Hematopoietic multipotent progenitor cell (in vitro differentiated cells): Measurements from ENCODE around the gene CDHR3. TPM values are rescaled to one million over a fixed set of nuclear protein-coding genes. Genes with fewer than 3 reads are reported as not detected.

Experiments
- DNase-seq, 3 donors: peaks; one replicate each; pipeline ENCODE4 v3.0.0-alpha.2; 2011 to 2015; ENCODE audit warnings: low read depth in 2 of 3, low spot score in 2 of 3
- total RNA-seq: library from RNA; depleted of rRNA; stranded (reverse); fragments of >200 nt; gene quantifications from one replicate; pipeline ENCODE4 v1.2.3, GENCODE V29; 2012

The CDHR3 gene
- total RNA-seq, 1 donor, result not detected

DNA sequence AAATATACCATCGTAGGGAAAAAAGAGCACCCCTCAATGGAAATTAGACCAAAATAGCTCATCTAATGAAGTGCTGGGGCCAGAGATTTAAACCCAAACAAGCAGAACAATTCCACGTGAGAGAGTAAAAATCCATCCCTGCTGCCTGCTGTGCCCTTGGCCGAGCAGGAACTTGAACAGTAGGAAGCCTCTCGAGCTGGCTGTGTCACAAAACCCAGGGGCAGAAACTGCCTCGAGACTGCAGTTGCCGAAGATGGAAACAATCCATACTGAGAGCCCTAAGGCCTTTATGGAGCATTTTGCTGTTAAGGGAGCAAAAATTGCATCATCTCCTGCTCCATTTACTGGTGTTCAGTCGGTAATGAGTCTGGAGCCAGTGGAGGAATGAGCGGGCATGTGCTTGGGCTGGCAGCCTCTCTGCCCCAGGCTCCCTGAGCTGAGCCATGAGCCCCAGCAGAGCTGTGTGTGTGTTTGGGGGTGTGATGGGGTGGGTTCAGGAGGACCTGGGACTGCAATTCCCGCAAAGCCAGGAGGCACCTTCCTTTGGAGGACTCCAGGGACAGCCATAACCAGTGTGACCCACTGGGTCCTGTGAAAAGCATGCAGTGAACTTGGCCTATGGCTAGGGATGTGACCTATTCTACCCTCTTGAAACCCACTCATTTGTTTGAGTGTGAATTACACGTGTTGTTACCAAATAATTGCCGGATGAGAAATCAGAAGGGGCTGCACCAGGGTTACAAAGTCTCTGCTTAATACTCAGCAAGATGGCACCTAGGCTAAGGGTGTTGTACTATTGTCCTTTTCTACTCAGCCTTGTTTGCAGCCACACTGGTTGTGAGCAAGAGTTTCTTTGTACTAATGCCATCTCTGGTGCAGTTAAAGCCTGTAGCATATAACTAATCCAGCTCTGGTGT is 58.3 kb downstream of the CDHR3 start:
- DNase-seq, result no peak

DNA sequence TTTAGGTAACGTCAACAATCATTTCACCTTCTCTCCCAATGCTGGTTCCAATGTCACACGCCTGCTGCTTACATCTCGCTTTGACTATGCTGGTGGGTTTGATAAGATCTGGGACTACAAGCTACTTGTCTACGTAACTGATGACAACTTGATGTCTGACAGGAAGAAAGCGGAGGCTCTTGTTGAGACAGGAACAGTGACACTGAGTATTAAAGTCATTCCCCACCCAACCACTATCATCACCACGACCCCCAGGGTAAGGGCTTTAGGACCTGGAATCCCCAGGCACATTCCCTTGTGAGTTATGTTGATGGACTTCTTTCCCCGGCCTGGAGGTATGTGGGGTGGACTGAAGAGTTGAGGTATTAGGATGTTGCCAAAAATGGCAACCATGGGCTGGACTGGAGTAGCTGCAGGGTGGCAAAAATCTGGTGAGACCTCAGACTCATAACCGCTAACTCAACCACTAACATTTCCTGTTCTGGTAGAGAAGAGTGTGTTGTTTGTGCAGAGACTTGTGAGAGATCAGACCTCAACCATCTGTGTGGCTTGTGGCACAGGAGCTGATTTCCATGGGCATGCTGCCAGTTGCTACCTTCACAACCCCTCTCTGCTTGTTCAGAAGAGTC is 59.2 kb downstream of the CDHR3 start:
- peak; percentile 58 to 80 (median 79) for DNase-seq

- no peak for DNase-seq
These were observed 60.6 kb downstream of the CDHR3 start for GRCh38 chr7:106023369-106024322.

GRCh38 chr7:106026101-106026500 is 63.0 kb downstream of the CDHR3 start:
- DNase-seq, result no peak

- DNase-seq, result no peak
These were observed 66.4 kb downstream of the CDHR3 start for GRCh38 chr7:106029451-106029850.

GRCh38 chr7:106029941-106030340 is 66.9 kb downstream of the CDHR3 start:
- no peak for DNase-seq

GRCh38 chr7:106031300-106032035 is 68.4 kb downstream of the CDHR3 start:
- DNase-seq, result peak in 2 of 3 donors; percentile 34 to 72

DNA sequence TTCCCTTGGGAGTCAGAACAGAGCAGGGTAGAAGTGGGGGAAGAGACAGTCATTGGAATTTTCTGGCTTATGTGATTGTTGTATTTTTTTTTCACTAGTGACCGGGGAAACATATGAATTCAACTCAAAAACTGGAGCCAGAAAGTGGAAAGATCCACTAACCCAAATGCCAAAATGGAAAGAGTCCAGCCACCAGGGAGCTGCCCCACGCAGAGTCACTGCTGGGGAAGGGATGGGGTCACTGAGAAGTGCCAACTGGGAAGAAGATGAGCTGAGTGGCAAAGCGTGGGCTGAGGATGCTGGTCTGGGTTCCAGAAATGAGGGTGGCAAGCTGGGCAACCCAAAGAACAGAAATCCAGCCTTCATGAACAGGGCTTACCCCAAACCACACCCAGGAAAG is 69.2 kb downstream of the CDHR3 start:
- no peak for DNase-seq

DNA sequence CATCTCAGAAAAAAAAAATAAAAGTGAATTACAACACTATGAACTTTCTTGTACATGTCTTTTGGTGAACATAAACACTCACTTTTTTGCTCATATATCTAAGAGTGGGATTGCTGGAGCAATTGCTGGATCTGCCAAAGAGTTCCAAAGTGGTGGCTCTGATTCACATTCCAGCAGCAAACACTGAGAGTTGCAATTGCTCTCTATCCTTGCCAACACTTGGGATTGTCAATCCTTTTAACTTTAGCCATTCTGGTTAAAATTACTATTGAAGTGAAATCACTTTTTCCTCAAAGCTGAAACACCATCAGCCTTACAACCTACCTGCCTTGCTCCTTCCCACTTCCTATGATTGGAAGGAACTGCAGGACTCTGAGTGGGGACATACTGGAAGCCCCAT is 70.7 kb downstream of the CDHR3 start:
- DNase-seq, result no peak

DNA sequence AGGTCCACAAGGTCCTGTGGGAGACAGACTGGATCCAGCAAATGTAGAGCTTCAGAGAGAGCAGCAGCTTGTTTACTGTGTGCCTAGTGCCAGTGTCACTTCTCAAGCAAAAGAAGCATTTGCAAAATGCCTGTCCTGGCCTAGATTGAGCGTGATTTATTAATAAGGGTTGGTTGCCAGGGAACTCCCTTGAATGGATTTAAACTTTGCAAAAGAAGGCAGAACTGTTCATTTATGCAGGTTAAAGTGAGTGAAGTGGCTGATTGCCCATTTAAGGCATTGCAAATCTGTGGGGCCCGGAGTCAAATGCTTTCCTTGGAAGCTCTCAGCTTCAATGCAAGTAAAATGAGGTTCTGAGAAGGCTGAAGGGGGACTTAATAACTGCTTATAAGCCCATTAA is 71.3 kb downstream of the CDHR3 start:
- DNase-seq, result no peak

DNA sequence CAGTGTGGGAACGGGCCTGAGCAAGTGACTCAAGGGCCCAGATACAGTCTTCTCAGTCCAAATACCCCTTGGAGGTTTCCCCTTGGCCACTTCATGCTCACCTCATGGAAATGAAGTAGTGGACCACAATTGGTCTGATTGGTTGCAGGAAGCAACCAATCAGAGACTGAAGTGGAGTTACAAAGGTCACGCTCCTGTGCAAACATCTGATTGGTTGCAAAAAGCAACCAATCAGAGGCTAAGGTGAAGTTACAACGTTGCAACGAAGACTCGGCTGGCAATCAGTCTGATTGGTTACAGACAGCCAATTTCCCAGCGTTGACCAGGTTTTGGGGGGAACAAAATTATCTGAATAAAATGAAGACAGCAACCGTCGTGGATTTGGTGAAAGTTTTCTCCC is 72.5 kb downstream of the CDHR3 start:
- DNase-seq, result no peak

DNA sequence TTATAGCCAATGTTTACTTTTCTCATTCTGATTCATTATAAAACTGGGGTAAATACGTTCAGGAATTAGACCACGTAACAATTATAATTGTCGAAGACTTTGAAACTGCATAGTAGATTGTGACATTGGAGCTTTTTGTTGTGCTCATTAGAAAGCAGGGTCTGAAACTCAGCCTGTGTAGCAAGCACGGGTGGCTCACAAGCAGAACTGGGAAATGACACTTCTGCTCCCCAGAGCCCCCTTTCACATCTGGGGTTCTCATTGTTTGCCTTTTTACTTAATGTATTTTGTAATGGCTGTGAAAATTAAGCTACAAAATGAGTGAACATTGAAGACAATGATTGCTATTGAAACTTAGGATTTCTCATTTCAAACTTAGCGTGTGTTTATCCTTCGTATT is 72.9 kb downstream of the CDHR3 start:
- DNase-seq, result no peak

- no peak for DNase-seq
These were observed 74.6 kb downstream of the CDHR3 start for GRCh38 chr7:106037489-106038176.

- DNase-seq, result no peak
These were observed 75.2 kb downstream of the CDHR3 start for GRCh38 chr7:106038289-106038688.

GRCh38 chr7:106038916-106039315 is 75.9 kb downstream of the CDHR3 start:
- no peak for DNase-seq

GRCh38 chr7:106039486-106040060 is 76.5 kb downstream of the CDHR3 start:
- DNase-seq, result no peak

DNA sequence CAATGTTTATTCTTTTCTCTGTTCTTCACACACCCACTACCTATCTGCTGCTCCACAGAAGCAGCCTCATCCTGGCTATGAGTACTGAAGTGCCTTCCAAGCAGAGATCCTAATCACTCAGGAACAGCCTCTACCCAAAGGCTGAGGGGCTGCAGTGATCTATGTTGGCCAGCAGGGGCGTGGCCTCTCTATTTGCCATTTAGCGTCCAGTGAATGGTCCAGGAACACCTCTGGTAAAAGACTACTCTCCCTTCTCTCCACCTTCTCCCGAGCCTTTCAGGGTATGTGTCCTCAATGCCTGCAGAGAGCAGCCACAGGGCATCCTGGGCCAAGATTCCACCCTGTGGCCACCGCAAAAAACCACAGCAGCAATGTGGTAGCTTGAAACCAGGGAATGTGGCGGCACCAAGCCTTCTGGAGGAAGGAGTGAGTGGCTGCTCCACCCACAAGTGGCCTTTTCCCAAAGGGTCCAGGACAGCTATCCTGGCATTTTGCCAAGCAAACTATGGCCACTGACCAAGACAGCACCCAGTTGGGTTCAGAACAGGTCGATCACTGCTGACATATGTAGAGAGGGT is 78.2 kb downstream of the CDHR3 start:
- DNase-seq, result peak in 2 of 3 donors; percentile 43 to 66

- no peak for DNase-seq
These were observed 79.1 kb downstream of the CDHR3 start for GRCh38 chr7:106042196-106042611.

- DNase-seq, result no peak
These were observed 82.1 kb downstream of the CDHR3 start for GRCh38 chr7:106045139-106045538.
